MM.1S (cell line): Measurements from ENCODE around the gene CD4.

ENCODE experiments used
- CTCF ChIP-seq: fragments of 300-600 bp; sonication (generic); IDR thresholded peaks from 2 replicates; pipeline ENCODE4 v1.5.1; 2016; ENCODE audit warnings: antibody characterized with exemption, low read length, mixed read lengths
- EZH2 ChIP-seq: fragments of 300-600 bp; sonication (generic); optimal IDR thresholded peaks from 2 replicates; pipeline ENCODE3; 2017; ENCODE audit warnings: low read depth, mild to moderate bottlenecking, antibody characterized with exemption, low read length, mixed read lengths
- EZH2phosphoT487 ChIP-seq: fragments of 300-600 bp; sonication (generic); IDR thresholded peaks from 2 replicates; pipeline ENCODE4 v1.6.1; 2018; ENCODE audit warnings: antibody characterized with exemption, low read length

- no peak for TF ChIP-seq CTCF
- no peak for TF ChIP-seq EZH2
- no peak for TF ChIP-seq EZH2phosphoT487
These were observed 47.5 kb downstream of the CD4 start for GRCh38 chr12:6836851-6837250.
